Fibroblast of skin of back (primary cell): ENCODE data around the gene B3GALT5.

Source experiments
- DNase-seq: peaks from one replicate; pipeline ENCODE4 v3.0.0-alpha.2; 2013

The B3GALT5 gene

GRCh38 chr21:39604951-39605350 is 7.8 kb upstream of the B3GALT5 start:
- no peak for DNase-seq

DNA sequence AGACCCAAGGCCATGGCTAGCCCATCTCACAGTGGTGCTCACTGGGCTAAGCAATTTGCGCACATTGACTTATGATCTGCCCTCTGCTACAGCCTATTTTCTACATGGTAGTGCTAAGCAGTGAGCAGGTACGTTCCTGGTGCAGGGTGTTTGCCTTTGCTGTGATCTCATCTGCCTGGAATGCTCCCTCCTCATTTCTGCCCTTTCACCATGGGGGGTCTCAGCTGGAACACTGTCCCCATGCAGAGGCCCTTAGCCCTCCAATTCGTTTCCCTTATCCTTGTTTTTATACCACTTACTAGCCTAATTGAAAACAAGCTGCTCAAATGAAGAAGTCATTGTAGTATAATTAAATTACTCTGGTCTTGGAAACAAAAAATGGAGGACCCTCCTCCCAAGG is 2.0 kb upstream of the B3GALT5 start:
- peak; percentile 41 for DNase-seq

DNA sequence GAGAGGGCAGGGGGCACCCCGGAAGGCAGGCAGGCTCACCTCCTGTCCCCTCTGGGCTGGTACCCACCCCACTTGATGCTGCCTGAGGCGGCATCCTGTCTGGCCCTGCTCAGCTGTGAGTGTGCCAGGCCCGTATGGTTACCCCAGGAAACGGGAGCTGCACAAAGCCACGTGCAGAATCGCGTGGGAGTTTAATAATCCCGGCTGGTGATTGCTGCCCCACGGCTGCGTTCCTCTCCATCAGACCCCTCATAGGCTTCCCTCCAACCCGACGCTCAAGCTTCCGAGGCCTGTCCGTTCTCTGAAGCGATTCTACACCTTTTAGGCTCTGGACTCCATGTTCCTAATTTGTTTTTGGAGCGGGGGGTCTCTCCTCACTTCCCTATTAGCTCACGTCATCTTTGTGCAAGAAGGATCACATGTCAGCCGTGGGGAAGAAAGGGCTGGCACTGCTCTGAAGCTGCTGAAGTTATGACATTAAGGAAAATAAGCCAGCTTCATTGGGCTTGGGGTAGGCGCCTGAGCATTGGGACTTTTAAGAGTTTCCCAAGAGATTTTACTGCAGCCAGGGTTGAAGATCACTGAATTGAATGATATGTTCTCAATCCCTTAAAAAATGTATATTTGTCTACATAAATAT is 1.1 kb upstream of the B3GALT5 start:
- peak; percentile 5 for DNase-seq

DNA sequence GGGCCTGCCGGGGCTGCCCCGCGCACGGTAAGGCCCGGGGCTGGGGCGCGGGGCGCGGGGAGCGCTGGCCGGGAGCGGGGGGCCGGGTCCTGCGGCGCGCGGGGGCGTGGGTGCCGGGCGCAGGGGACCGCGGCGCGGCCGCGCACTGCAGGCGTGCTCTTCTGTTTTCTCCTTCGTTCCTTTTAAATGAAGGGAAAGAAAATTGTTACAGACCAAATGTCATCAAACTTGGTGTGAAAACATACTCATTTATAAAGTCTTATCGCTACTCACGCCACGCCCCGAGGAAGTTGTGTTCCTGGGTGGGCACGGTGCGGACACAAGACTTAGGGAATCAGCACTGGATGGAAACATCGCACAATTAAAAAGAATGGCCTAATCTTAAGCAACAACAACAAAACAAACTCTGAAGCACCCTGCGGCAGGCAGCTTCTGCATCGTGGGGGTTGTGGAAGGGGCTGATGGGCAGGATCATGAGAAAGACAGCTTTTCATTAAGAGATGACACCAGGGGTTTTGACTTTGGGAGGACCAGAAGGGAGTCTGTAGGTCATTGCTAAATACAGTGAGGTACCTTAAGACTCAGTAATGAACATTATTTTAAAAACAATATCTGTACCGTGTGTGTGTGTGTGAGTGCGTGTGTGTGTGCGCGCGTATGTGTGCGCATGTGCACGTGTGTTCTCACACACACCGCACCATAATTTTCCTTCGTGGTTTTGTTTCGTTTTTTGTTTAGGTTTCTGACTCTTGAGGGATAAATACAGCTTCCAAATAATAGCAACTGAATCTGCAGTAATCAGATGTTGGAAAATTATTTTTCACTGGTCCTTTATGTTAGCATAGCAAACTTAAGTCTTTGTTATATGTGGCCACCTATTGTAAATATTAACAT is 548 bp downstream of the B3GALT5 start:
- peak; percentile 1 for DNase-seq

- DNase-seq = no peak
Measured at GRCh38 chr21:39616211-39616772, 3.6 kb downstream of the B3GALT5 start.

GRCh38 chr21:39620856-39621255 is 8.1 kb downstream of the B3GALT5 start:
- DNase-seq = no peak

GRCh38 chr21:39625211-39625895 is 12.6 kb downstream of the B3GALT5 start:
- DNase-seq = no peak

DNA sequence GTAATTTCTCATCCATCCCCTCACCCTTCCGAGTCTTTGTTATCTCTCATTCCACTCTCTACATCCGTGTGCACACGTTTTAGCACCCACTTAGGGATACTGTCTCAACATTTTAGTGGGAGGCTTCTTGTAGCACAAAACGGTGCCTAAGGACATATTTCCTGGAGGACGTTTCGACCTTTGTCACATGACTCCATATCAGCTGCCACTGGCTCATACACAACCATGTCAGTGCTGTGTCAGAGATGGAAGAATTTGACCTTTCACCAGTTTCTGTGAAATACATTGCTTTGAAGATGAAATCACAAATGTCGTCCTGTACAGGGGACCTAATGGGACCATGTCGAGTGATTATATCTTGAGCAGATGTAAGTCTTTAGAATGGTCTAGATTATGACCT is 15.6 kb downstream of the B3GALT5 start:
- DNase-seq = no peak

DNA sequence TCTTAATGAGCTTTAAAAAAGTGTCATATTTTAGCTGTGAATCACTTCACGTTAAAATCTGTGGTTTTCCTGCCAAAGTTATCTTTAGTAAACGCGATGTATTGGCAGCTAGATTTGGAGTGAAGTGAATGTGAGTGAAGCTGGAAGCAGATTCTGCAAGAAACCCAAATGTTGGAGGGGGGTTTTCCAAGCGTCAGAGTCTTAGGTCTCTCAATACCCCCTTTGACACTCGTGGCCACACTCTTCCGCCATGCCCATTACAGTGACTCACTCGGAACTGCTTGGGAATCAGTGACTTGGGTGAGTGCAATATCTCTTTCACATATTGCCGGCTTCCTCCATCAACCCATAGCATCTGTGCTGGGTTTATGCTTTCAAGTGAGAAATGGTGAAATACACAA is 17.5 kb downstream of the B3GALT5 start:
- DNase-seq = peak; percentile 62

DNA sequence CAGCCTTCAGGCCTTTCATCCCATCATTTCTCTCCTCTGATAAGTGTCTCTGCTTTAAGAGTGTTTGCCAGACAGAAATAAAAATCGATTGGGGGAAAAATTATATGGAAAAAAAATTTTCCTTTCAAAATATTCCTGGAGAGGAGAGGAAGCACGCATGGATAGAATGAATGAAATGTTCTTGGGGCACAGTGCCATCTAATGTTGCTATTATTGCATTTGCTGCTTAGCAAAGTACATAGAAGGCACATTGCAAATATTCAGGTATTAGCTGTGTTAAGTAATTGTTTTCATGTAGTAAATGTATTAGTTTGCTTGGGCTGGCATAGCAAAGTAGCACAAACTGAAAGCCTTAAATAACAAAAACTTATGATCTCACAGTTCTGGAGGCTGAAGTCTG is 18.1 kb downstream of the B3GALT5 start:
- DNase-seq = peak; percentile 32

GRCh38 chr21:39631842-39632562 is 19.3 kb downstream of the B3GALT5 start:
- no peak for DNase-seq

- DNase-seq = peak; percentile 67
Measured at GRCh38 chr21:39632796-39633442, 20.2 kb downstream of the B3GALT5 start.

DNA sequence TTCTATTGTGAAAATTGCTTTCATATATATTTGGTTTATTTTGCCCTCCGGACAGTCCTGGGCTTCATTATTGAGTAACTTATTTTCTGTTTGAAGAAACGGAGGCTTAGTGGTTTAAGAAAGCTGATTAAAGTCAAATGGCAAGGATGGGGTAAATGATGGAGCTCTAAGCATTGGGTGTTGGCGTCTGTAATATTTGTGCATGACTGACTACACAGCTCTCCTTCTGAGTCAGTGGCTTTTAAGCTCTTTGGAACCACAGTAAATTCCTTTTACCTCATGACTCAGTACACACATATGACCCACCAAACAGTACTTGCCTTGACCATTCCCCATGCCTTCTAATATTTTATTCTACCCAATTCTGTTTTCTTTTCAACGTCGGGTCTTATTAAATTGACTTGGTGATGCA is 21.0 kb downstream of the B3GALT5 start:
- DNase-seq = peak; percentile 97

- DNase-seq = no peak
Measured at GRCh38 chr21:39634507-39634906, 21.8 kb downstream of the B3GALT5 start.

GRCh38 chr21:39637197-39637970 is 24.6 kb downstream of the B3GALT5 start:
- DNase-seq = no peak

DNA sequence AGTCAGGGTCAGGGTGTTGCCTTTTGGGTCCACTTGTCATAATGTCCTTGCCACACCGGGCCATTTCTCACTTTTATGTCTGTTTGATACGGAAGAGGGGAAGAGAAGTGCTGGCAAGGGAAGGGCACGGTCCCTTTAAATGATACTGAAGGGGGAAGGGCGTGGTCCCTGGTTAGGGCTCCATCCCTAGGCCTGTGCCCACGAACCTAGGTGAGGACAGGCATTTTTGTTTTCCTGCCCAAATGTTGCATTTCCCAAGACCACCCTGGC is 25.2 kb downstream of the B3GALT5 start:
- DNase-seq = no peak

- DNase-seq = no peak
Measured at GRCh38 chr21:39638281-39638680, 25.5 kb downstream of the B3GALT5 start.

- no peak for DNase-seq
Measured at GRCh38 chr21:39640754-39641153, 28.0 kb downstream of the B3GALT5 start.

GRCh38 chr21:39641827-39642450 is 29.2 kb downstream of the B3GALT5 start:
- DNase-seq = no peak

DNA sequence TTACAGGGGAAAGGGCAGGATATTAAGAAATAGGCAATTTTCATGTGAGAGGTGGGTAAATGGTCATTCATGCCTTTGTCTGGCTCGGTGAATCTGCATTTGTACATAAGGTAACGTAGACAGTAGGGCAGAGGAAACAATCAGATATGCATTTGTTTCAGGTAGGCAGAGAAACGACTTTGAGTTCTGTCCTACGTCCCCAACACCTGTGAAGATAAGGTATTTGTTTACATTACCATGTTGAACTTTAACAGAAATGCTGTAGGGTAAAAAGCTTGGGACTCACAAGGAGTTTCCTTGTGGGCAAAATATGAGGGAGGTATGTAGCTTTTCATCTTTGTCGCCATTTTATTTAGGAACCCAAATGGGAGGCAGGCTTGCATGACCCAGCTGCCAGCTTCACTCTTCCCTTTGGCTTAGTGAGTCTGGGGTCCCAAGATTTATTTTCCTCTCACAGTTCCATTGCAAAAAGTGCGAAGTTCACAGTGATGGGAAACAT is 31.4 kb downstream of the B3GALT5 start:
- DNase-seq = no peak

- DNase-seq = no peak
Measured at GRCh38 chr21:39645331-39645730, 32.6 kb downstream of the B3GALT5 start.
